ENCODE measurements around the gene ALDH7A1. TPM values are rescaled to one million over a fixed set of nuclear protein-coding genes. Genes with fewer than 3 reads are reported as not detected.

The ALDH7A1 gene
- total RNA-seq, 4 donors from 2014 or later = 2.7 to 6.3 (median 4.7) TPM

DNA sequence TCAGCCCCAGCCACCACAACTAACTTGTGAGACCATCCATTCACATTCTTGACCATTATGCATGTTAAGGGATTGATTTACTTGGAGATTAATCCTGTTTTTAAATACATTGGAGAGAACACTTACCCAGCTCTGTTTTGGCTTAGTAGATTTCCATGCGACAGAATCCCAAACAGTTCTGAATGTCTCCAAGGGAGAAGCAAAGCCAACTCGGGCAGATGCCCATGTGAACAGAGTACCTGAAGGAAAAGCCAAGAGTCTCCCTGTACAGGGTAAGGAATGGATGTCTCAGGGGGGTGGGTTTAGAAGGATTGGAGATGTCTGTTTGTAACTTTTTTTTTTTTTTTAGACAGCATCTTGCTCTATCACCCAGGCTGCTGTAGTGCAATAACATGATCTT lies 110.8 kb downstream of the ALDH7A1 start:
- Histone ChIP-seq H3K27me3 (no peaks in the 10 kb centered on the region), H3K36me3 (peaks cover 0 to 38% of the 10 kb centered on the region in 2 donors), H3K4me3 (no peak overlapping the region), H3K9me3 (no peaks in the 10 kb centered on the region), H3K4me1 (peaks cover 0 to 16% of the 10 kb centered on the region in 2 donors), H3K27ac (no peak overlapping the region)
- TF ChIP-seq POLR2A (IDR thresholded peaks at IDR 0.05) = no peak
- TF ChIP-seq, protein P1, sequence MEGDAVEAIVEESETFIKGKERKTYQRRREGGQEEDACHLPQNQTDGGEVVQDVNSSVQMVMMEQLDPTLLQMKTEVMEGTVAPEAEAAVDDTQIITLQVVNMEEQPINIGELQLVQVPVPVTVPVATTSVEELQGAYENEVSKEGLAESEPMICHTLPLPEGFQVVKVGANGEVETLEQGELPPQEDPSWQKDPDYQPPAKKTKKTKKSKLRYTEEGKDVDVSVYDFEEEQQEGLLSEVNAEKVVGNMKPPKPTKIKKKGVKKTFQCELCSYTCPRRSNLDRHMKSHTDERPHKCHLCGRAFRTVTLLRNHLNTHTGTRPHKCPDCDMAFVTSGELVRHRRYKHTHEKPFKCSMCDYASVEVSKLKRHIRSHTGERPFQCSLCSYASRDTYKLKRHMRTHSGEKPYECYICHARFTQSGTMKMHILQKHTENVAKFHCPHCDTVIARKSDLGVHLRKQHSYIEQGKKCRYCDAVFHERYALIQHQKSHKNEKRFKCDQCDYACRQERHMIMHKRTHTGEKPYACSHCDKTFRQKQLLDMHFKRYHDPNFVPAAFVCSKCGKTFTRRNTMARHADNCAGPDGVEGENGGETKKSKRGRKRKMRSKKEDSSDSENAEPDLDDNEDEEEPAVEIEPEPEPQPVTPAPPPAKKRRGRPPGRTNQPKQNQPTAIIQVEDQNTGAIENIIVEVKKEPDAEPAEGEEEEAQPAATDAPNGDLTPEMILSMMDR (IDR thresholded peaks at IDR 0.05 in 4 of 5, conservative IDR thresholded peaks at IDR 0.05 in 1 of 5) = no peak
- DNase-seq (no peak), ATAC-seq (no peak)
- intact Hi-C loops (cut with DNase I; ENCODE audit: low total_unique reads) = no loop called here
- in situ Hi-C loops (cut with MboI; ENCODE audit: low sequenced_read_pairs in 4 of 4) = no loop called here

DNA sequence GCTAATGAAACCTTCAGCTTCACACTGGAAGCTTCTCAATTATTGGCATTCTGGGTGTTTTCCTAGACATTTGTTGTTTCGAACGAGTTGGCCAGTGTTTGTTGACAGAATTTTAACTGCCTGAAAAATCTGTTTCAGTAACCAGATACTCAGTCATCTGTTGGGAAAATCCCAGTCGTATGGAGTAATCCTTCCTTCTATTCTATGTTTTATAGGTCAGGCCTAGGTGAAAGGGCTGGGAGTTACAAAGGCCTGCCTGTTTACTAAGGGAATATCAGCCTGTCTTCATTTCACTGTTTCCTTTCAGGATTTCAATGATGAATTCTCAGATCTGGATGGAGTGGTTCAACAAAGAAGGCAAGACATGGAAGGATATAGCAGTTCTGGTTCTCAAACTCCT lies 111.9 kb downstream of the ALDH7A1 start:
- peaks cover 0 to 19% of the 10 kb centered on the region in 2 donors for H3K4me1 ChIP-seq
- H3K27me3 ChIP-seq = no peaks in the 10 kb centered on the region
- intact Hi-C loops (cut with DNase I; ENCODE audit: low total_unique reads) = no loop called here
- TF ChIP-seq, protein P1 (IDR thresholded peaks at IDR 0.05 in 4 of 5, conservative IDR thresholded peaks at IDR 0.05 in 1 of 5) = no peak
- no peak for TF ChIP-seq POLR2A (IDR thresholded peaks at IDR 0.05)
- no peak overlapping the region for H3K4me3 ChIP-seq
- H3K36me3 ChIP-seq = peaks cover 0 to 28% of the 10 kb centered on the region in 2 donors
- ATAC-seq (no peak), DNase-seq (no peak)
- peak overlapping the region in 3 of 4 donors; percentile 6 to 31 (median 15) for H3K27ac ChIP-seq
- no peaks in the 10 kb centered on the region for H3K9me3 ChIP-seq
- in situ Hi-C loops (cut with MboI; ENCODE audit: low sequenced_read_pairs in 4 of 4) = no loop called here

DNA sequence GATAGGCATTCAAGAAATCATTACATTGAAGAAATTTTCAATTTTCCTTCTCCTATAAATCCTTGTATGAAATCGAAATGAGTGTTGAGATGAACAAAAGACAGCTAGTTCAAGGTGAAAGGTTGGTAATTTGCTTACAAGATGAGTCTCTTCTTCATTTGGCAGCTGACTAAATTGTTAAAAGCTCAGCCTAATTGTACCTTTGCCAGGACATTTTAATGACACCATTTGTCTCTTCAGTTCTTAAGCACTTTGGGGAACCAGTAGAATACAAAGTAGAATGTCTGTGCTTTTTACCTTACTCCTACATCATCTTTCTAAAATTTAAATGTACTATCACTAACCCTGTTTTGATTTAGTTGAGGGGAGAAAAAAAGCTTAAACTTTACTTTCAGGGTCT lies 112.4 kb downstream of the ALDH7A1 start:
- intact Hi-C loops (cut with DNase I; ENCODE audit: low total_unique reads) = no loop called here
- Histone ChIP-seq H3K27ac (peak overlapping the region in 3 of 4 donors; percentile 15 to 31 (median 18)), H3K27me3 (no peaks in the 10 kb centered on the region), H3K9me3 (no peaks in the 10 kb centered on the region), H3K4me3 (no peak overlapping the region), H3K4me1 (peaks cover 0 to 19% of the 10 kb centered on the region in 2 donors), H3K36me3 (peaks cover 0 to 22% of the 10 kb centered on the region in 2 donors)
- no peak for ATAC-seq
- in situ Hi-C loops (cut with MboI; ENCODE audit: low sequenced_read_pairs in 4 of 4) = no loop called here
- TF ChIP-seq POLR2A (IDR thresholded peaks at IDR 0.05) = no peak
- TF ChIP-seq, protein P1 (IDR thresholded peaks at IDR 0.05 in 4 of 5, conservative IDR thresholded peaks at IDR 0.05 in 1 of 5) = no peak
- no peak for DNase-seq

DNA sequence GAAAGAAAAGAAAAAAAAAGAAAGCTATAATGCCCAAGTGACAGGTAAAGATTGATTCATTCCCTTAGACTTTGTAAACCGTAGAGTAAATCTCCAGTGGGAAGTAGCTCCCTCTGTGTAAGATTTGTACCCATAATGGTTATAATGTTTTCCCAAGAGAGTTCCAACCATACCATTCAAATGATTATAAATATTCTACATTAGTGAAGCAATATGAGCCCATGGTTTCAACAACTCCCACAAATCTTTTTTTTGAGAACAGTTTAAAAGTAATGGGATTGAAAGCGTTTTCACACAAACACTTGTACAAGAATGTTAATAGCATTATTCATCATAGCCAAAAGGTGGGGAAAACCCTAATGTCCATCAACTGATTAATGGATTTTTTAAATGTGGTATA lies 113.8 kb downstream of the ALDH7A1 start:
- H3K27me3 ChIP-seq = no peaks in the 10 kb centered on the region
- peaks cover 0 to 19% of the 10 kb centered on the region in 2 donors for H3K4me1 ChIP-seq
- TF ChIP-seq POLR2A (IDR thresholded peaks at IDR 0.05) = no peak
- TF ChIP-seq, protein P1 (IDR thresholded peaks at IDR 0.05 in 4 of 5, conservative IDR thresholded peaks at IDR 0.05 in 1 of 5) = no peak
- no peak overlapping the region for H3K4me3 ChIP-seq
- intact Hi-C loops (cut with DNase I; ENCODE audit: low total_unique reads) = no loop called here
- no peaks in the 10 kb centered on the region for H3K9me3 ChIP-seq
- in situ Hi-C loops (cut with MboI; ENCODE audit: low sequenced_read_pairs in 4 of 4) = no loop called here
- DNase-seq = no peak
- ATAC-seq = no peak
- peak overlapping the region in 1 of 4 donors; percentile 67 for H3K27ac ChIP-seq
- peaks cover 0 to 10% of the 10 kb centered on the region in 2 donors for H3K36me3 ChIP-seq

Other genes with a start within 250 kb of the ALDH7A1 start
- gene GRAMD2B, start 171.8 kb downstream of the ALDH7A1 start, total RNA-seq = 10 to 100 TPM in 1 of 4 donors, 1 to 10 TPM in 3; 4.6 to 10.4 (median 8.9) TPM
- 10 to 100 TPM; 33.3 to 50.6 (median 38.4) TPM for gene PHAX, start 5.7 kb upstream of the ALDH7A1 start, total RNA-seq
- gene LMNB1, start 181.9 kb upstream of the ALDH7A1 start, total RNA-seq = 1 to 10 TPM in 2 of 4 donors, under 1 TPM in 1, not detected in 1; 0.51 to 4.1 (median 2.4) TPM